ENCODE data around the gene DEF6. TPM values are rescaled to one million over a fixed set of nuclear protein-coding genes. Genes with fewer than 3 reads are reported as not detected.

The DEF6 gene
- polyA plus RNA-seq, 1 of the 3 experiments (the other 2 are of a cell fraction) = 0.13 TPM

DNA sequence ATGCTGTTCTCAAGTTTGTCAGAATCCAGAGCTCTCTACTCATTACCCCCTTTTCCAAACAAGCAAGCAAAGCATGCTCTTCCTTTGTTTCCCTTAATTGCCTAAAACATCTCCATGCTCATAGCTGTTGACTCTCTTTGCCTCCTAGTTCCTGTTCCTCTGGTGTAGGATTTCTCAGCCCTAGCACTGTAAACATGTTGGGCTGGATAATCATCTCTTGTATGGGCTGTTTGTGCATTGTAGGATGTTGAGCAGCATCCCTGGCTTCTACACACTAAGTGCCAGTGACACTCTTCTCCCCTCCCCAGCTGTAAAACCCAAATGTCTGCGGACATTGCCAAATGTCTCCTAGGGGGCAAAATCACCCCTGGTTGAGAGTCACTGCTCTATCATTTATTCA is 58.8 kb downstream of the DEF6 start:
- TF ChIP-seq TEAD4 (IDR thresholded peaks at IDR 0.05; ENCODE audit: borderline replicate concordance, insufficient read depth) (no peak), POLR2AphosphoS5 (IDR thresholded peaks at IDR 0.05; ENCODE audit: low read depth, low read length) (no peak), RXRA (IDR thresholded peaks at IDR 0.05; ENCODE audit: borderline replicate concordance, low read depth) (no peak), MXI1 (IDR thresholded peaks at IDR 0.05; ENCODE audit: low read depth, low read length) (no peak), EZH2phosphoT487 (IDR thresholded peaks at IDR 0.05; ENCODE audit: borderline replicate concordance, low read depth) (no peak), EP300 (IDR thresholded peaks at IDR 0.05; ENCODE audit: borderline replicate concordance in 1 of 2, low read depth in 1 of 2, low read length in 1 of 2) (no peak), RFX5 (IDR thresholded peaks at IDR 0.05; ENCODE audit: low read length) (no peak), FOSL2 (IDR thresholded peaks at IDR 0.05; ENCODE audit: borderline replicate concordance, low read depth) (no peak)
- TF ChIP-seq, protein P1, sequence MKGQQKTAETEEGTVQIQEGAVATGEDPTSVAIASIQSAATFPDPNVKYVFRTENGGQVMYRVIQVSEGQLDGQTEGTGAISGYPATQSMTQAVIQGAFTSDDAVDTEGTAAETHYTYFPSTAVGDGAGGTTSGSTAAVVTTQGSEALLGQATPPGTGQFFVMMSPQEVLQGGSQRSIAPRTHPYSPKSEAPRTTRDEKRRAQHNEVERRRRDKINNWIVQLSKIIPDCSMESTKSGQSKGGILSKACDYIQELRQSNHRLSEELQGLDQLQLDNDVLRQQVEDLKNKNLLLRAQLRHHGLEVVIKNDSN (IDR thresholded peaks at IDR 0.05; ENCODE audit: borderline replicate concordance, low read depth) = no peak
- TF ChIP-seq, protein P2, sequence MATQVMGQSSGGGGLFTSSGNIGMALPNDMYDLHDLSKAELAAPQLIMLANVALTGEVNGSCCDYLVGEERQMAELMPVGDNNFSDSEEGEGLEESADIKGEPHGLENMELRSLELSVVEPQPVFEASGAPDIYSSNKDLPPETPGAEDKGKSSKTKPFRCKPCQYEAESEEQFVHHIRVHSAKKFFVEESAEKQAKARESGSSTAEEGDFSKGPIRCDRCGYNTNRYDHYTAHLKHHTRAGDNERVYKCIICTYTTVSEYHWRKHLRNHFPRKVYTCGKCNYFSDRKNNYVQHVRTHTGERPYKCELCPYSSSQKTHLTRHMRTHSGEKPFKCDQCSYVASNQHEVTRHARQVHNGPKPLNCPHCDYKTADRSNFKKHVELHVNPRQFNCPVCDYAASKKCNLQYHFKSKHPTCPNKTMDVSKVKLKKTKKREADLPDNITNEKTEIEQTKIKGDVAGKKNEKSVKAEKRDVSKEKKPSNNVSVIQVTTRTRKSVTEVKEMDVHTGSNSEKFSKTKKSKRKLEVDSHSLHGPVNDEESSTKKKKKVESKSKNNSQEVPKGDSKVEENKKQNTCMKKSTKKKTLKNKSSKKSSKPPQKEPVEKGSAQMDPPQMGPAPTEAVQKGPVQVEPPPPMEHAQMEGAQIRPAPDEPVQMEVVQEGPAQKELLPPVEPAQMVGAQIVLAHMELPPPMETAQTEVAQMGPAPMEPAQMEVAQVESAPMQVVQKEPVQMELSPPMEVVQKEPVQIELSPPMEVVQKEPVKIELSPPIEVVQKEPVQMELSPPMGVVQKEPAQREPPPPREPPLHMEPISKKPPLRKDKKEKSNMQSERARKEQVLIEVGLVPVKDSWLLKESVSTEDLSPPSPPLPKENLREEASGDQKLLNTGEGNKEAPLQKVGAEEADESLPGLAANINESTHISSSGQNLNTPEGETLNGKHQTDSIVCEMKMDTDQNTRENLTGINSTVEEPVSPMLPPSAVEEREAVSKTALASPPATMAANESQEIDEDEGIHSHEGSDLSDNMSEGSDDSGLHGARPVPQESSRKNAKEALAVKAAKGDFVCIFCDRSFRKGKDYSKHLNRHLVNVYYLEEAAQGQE (IDR thresholded peaks at IDR 0.05; ENCODE audit: low read depth, low read length) = no peak
- TF ChIP-seq, protein P3, sequence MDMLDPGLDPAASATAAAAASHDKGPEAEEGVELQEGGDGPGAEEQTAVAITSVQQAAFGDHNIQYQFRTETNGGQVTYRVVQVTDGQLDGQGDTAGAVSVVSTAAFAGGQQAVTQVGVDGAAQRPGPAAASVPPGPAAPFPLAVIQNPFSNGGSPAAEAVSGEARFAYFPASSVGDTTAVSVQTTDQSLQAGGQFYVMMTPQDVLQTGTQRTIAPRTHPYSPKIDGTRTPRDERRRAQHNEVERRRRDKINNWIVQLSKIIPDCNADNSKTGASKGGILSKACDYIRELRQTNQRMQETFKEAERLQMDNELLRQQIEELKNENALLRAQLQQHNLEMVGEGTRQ (IDR thresholded peaks at IDR 0.05; ENCODE audit: borderline replicate concordance, low read depth, low read length) = no peak

More for the DNA sequence above, 58.8 kb downstream of the DEF6 start:
- Histone ChIP-seq H3K4me1 (ENCODE audit: control insufficient read depth in 1 of 2, insufficient read depth in 2 of 2, low read depth in 1 of 2, low read length in 1 of 2) (peaks cover 11 to 27% of the 10 kb centered on the region in 2 experiments; a peak in 1 of 4 replicates), H4K20me1 (ENCODE audit: insufficient read depth) (no peaks in the 10 kb centered on the region; the same call in 1 of the 2 replicates), H3K9me3 (no peaks in the 10 kb centered on the region), H3F3A (replicated peaks; ENCODE audit: insufficient read depth) (no peaks in the 10 kb centered on the region), H3K9me2 (no peaks in the 10 kb centered on the region), H3K27ac (ENCODE audit: low read depth in 2 of 2, low read length in 1 of 2) (no peak overlapping the region), H3K36me3 (replicated peaks in 1 of 2; ENCODE audit: control insufficient read depth in 1 of 2, insufficient read depth in 2 of 2, low read length in 1 of 2) (peaks cover 9 to 31% of the 10 kb centered on the region in 2 experiments), H2AFZ (ENCODE audit: low read depth) (no peak overlapping the region), H3K9ac (no peak overlapping the region), H3K79me2 (ENCODE audit: insufficient read depth) (peaks cover 26% of the 10 kb centered on the region), H3K4me3 (ENCODE audit: low read depth in 2 of 2, low read length in 1 of 2) (no peak overlapping the region), H3K4me2 (no peak overlapping the region), H3K27me3 (ENCODE audit: insufficient read depth) (no peaks in the 10 kb centered on the region)
- POLR2A ChIA-PET = no interaction called here
- 92% methylated on average over 1 of the region's 1 CpG for WGBS (ENCODE audit: low lambda C conversion rate)
- DNase-seq = no peak
- CTCF ChIA-PET = interaction anchor here (0.6 to 2.5 kb wide), 5 partner anchors 10 to 93 kb away, joined by 3 to 12 read pairs (median 7); partner anchors contain the start of gene PPARD
